SK-N-MC (cell line): ENCODE data around the gene CNTFR.

Experiments used
- EZH2 ChIP-seq: fragments of 200-600 bp; sonication (generic); IDR thresholded peaks from one replicate; pipeline ENCODE4 v1.6.1; 2017; ENCODE audit warnings: antibody characterized with exemption
- FOXP2 ChIP-seq: optimal IDR thresholded peaks from 2 replicates; pipeline ENCODE3; 2011; ENCODE audit warnings: mild to moderate bottlenecking, moderate library complexity; ENCODE audit not compliant: insufficient read depth; ENCODE audit errors: extremely low read length, control extremely low read depth
- POLR2AphosphoS5 ChIP-seq: IDR thresholded peaks from 2 replicates; pipeline ENCODE4 v1.6.1; 2012; ENCODE audit warnings: mild to moderate bottlenecking, low read depth, low read length, borderline replicate concordance

DNA sequence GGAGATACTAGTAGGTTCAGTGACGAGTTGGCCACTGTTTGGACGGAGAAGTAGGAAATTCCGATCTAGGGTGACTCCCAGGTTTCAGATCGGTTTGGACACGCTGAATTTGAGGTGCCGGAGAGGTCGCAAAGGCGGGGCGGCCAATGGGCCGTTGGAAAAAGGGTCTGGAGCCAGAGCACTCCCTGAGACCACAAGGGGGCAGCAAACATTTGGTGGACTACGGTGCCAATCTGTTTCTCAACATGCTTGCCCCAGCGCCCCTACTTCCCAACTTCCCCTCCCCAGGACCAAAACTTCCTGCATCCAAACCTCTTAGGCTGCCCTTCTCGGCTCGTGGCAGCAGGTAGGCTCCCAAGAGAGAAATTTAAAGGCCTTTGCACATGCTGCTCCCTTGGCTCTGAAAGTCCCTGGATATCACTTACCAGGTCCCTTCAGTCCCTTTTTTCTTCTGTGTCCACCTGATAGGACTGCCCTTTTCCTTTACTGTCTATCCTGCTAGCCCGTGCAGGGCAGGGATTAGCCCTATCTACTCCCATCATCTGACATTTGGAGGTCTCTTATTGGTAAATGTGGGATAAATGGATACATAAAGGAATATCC lies 23.4 kb upstream of the CNTFR start:
- TF ChIP-seq EZH2 (no peak), POLR2AphosphoS5 (no peak), FOXP2 (no peak)
